Stimulated activated CD4-positive, alpha-beta T cell treated with anti-CD3 and anti-CD28 coated beads, Interleukin-4, amount 100 ng/mL, for 1 hour (primary cell): ENCODE data around the gene CCL27.
A peak's percentile ranks its signal among the peaks of the same experiment; 100 is the strongest.

Source experiments
- DNase-seq: peaks from one replicate; pipeline ENCODE4 v3.0.0-alpha.2; 2020

Gene CCL27, protein sequence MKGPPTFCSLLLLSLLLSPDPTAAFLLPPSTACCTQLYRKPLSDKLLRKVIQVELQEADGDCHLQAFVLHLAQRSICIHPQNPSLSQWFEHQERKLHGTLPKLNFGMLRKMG

DNA sequence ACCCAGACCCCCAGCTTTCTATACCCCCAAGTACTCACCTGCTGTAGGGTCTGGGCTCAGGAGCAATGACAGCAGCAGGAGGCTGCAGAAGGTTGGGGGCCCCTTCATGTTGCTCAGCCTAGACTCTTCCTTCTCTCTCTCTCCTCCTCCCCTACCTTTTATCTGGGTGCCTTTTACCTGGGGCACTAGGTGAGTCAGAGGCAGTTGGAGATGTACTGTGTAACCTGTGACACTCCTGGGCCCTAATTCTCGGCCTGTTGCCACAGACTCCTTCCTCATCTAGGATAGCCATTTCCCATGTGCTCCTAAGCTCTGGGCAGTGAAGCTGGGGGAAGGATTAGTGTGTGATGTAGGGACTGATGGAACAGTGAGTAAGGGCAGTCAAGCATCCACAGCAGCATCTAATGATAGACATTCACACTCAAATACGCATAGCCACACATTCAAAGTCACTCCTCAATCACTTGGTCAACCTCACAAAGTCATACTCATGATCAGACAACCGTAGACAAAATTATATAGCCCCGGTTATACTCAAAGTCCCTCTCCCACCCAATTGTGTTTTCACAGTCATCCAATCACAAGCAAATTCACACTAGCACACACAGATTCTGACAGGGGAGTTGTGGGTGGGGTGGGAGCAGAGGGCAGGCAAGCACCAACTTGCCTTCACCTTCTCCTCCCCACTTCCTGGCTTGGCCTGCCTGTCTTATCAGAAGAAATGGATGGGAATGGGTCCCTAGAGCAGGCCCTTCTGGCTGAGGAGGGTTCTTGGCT, at the start of gene CCL27:
Gene CCL27 (minus strand): TSS at position 132 of the 777 bp plus-strand sequence. CDS start 24 bp downstream, at position 108.
- no peak for DNase-seq

GRCh38 chr9:34712140-34712539, 49.7 kb upstream of the CCL27 start:
- DNase-seq: no peak

- DNase-seq: no peak
Observed at GRCh38 chr9:34710023-34710422, 47.6 kb upstream of the CCL27 start, which contains the start of gene CCL21. CCL21 (minus strand) TSS chr9:34710136; CDS start chr9:34710066, 70 bp downstream.

GRCh38 chr9:34709196-34709978, 46.9 kb upstream of the CCL27 start:
- DNase-seq: no peak

- DNase-seq: no peak
Observed at GRCh38 chr9:34707130-34707529, 44.7 kb upstream of the CCL27 start.

GRCh38 chr9:34701769-34702736, 39.6 kb upstream of the CCL27 start:
- DNase-seq: peak; percentile 88

DNA sequence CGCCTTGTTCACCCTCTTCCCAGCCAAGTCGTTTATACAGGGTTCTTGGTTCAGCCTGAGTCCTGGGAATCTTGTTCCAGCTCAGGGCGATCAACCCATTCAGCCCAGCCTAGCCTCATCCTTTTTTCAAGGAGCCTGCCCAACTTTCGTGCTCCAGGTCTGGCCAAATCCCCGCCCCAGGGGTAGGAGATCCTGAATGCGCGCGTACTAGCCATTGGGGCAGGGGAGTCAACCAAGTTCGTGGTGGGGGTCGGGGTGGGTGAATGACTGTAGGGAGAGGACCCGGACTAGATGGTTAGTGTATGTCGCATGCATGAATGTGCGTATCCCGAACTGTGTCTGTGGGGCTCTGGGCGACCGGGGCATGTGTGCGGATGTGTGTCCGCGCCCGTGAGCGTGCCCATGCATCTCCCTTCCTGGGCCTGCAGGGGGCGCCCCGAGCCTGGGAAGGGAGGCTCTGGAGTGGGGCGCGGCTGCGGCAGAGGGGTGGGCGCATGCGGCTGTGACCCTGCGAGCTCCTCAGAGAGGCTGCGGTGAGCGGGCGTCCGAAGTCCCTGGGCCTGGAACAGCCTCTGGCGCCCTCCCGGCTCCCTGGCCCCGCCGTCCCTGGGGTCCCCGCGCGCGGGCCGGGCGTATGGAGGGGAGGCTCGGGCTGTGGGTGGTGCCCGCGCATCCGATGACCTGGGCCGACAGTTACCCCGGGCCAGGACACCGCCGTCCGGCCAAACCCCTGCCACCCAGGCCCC, 38.7 kb upstream of the CCL27 start:
- peak; percentile 79 for DNase-seq

GRCh38 chr9:34694811-34695210, 32.4 kb upstream of the CCL27 start:
- DNase-seq: no peak

DNA sequence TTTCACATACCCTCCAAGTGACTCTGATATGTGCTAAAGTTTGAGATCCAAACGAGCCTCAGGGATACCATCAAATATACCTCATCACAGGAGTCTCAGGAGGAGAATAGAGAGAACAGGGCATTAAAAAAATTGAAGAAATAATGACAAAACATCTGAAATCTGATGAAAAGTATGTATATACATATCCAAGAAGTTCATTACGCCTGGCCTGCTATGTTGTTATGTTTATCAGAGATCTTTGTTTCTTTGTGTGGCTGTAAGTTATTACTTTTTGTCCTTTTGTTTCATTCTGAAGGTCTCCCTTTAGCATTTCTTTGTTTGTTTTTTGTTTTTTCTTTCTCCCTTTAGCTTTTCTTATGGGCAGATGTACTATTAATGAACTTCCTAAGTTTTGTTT, 31.1 kb upstream of the CCL27 start:
- no peak for DNase-seq

DNA sequence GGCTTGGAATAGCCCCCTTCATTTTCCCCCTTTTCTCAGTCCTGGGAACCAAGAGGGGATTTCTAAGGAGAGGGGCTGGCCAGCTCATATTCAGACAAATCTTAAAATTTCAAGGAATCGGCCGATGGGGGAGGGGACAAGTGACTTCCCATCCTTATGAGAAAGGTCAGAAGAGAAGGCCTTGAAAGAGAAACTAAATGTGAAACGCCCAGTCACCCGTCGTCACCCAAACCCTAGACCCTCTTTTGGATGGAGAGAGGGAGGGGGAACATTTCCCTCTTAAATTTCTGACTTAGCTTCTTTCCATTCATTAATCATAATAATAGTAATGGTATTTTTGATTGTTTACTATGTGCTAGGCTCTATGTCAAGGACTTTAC, 29.5 kb upstream of the CCL27 start:
- DNase-seq: no peak

DNA sequence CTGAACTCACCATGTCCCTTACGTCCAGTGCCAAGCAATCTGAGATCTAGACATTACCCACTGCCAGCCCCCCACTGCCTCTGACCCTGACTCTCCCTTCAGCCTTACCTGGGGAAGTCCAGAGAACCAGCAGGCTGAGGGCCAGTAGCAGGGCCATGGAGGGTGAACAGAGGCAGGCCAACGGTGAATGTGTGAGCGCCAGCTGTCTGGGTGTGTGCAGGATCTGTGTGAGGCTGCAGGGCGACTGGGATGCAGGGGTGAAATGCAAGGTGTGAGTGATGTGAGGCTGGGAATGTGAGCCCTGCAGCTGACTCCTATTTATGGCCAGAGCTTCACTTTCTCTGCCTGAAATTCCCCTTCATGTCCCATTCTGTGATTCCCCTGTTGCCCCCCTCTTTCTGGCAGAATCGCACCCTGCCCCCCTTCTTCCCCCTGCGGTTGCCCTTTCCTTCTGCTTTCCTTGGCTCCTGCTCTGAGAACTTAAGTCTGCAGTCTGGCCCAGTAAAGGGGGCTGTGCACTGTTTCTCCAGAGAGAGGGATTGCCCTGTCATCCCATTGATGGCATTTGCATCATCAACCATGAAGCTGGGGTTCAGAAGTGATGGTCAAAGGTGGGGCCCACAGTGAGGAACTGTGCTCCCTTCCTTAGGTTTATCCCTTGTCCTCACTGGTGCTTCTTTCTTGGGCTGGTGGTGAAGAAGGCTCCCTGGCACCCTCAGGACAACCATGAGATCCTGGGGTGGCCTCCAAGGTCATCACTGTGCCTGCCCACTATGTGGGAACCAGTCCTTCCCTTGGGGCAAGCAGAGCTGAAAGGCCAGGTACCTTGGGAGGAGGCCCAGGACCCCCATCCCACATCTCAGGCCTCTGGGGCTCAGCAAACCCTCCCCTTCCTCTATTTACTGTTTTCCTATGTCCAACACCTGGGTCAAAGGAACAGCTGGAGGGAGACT, 28.8 kb upstream of the CCL27 start, which contains the start of gene CCL19:
Gene CCL19 (minus strand): TSS at position 294 of the 953 bp plus-strand sequence. CDS start 137 bp downstream, at position 157.
- no peak for DNase-seq

- no peak for DNase-seq
Observed at GRCh38 chr9:34689512-34689911, 27.1 kb upstream of the CCL27 start.

- DNase-seq: no peak
Observed at GRCh38 chr9:34689116-34689470, 26.6 kb upstream of the CCL27 start.

DNA sequence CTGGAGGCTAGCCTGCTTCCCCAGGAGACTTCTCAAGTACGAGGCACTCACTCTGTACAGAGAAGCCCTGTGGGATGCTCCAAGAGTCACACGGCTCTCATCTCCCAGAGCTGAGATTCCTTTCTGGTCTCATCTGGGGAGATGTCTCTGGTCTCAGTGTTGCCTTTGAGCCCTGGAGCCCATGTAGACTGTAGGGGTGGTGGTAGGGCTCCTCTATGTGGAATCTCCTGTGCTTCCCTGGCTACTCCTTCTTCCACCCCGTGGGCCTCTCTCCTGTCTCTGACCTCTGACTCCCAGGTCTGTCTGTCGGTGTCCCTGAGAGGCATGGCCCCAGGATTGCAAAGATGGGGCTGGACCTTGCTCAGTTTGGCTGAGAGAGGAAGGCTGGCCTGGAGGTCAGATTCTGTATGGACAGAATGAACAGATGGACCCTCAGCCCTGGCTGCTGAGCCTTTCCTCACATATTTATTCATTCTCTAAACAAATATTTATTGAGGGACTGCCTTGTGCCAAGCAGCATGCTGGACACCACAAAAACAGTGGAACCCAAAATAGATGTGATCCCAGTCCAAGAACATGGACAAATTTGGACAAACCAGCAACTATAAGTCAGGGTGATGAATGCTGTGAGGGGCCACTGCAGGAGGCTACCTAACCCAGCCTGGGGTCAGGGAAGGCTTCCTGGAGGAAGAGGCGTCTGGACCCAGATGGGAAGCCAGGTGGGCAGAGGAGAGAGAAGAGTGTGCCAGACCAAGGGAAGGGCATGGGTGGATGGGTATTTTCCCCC, 26.1 kb upstream of the CCL27 start:
- no peak for DNase-seq

DNA sequence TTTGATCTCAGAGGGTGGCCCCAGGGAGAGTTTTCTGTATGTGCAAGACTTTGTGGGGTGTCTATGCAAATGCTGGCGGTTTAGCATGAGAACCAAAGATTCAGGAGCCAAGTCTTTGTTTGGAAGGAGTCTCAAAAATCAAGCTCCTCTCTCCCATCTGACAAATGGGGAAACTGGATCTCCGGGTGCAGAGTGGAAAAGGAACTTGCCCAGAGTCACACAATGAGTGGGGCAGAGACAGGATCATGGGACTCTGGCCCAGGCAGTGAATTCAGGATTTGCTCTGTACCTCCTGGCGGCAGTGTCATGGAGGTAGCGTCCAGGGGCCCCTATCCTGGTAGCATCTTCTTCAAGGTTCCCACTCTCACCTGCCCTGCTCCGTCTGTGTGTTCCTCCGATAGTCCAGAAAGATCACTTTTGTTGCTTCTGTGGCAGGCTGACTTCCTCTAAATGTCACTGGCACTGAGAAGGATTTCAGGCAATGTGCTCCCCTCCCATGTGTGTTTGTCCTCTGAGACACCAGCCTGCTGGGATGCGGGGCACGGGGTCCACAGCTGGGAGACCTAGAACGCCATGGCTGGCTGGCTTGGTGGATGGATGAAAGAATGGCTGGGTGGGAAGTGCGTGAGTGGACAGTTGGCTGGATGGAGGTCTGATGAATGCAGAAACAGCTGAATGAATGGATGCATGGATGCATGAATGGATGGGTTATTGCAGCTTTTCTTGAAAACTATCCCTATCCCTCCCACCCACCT, 25.0 kb upstream of the CCL27 start:
- no peak for DNase-seq

DNA sequence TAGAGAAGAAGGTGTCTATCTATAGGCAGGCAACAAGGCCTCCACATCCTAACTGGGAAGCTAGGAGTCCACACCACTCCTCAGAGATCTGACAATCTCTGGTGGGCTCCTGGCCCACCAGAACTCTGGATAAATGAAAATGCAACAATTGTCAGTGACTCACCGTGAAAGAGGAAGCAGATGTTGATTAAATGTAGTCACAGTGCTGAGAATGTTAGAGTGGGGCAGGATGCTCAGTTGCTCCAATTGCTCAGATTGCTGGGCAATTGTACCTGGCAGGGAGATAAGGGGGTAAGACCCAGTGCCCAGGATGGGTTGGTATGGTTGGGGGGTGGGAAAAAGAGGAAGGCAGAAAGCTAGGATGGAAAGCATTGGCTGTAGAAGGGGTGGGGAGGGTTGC, 24.3 kb upstream of the CCL27 start:
- no peak for DNase-seq

GRCh38 chr9:34686231-34686630, 23.8 kb upstream of the CCL27 start:
- DNase-seq: no peak

- no peak for DNase-seq
Observed at GRCh38 chr9:34685591-34685990, 23.1 kb upstream of the CCL27 start.

GRCh38 chr9:34684816-34685215, 22.4 kb upstream of the CCL27 start:
- DNase-seq: no peak
